HG03097 (cell line): ENCODE results near the gene GJC2.

Source experiments
- ATAC-seq: cut with Tn5 transposase; IDR thresholded peaks from one replicate; pipeline ENCODE4 v1.9.1; 2021; ENCODE audit not compliant: unreplicated experiment, low FRiP score

GJC2 gene

DNA sequence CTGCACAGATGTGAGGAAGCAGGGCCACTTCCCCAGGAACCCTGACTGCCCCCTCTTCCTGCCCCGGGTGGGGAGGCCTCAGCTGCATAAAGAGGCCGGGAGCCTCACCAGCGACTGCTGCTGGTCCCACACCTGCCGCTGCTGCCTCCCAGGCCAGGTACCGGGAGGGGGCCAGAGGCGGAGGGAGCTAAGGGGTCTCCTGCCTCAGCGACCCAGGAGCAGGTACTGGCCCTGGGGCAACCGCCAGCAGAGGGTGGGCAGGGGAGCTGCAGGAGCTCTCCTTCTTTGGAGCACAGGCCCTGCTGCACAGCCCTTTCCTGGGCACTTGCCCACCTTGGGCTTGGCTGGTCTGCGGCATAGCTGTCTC, 6.8 kb downstream of the GJC2 start:
- ATAC-seq = no peak

DNA sequence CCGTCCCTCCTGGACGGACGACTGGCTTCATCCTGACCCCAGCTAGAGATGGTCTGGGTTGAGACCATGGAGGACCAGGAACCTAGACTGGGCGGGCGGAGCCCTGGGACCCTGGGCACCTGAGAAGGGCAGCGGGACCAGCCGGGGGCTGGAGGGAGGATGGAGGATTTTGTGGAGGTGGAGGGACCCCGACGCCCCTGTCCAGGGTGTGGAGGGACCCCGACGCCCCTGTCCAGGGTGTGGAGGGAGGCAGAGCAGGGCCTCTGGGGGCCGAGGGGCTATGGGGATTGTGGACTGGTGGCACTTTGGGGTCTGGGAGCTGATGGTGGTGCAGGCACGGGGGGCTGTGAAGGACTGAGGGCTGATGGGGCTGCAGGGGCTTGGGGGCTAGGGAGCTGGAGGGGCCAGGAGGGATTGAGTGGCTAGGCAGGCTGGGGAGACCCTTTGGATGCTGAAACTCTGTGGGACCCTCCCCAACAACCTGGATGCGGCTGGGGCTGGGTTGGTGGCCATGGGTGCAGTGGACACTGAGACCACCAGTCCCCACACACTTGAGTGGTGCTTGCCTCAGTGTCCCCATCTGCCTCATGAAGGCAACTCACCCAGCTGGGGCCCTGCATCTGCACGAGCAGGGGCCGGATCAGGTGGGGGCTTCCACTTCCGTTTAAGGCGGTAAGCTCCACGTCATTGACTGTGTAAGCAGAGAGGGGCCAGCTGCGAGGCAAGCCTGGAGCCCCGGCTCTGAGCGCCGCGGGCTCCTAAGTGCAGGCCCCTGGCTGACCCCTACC, 7.4 kb downstream of the GJC2 start:
- no peak for ATAC-seq

DNA sequence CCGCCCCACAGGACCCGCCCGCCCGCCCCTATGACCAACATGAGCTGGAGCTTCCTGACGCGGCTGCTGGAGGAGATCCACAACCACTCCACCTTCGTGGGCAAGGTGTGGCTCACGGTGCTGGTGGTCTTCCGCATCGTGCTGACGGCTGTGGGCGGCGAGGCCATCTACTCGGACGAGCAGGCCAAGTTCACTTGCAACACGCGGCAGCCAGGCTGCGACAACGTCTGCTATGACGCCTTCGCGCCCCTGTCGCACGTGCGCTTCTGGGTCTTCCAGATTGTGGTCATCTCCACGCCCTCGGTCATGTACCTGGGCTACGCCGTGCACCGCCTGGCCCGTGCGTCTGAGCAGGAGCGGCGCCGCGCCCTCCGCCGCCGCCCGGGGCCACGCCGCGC, 8.0 kb downstream of the GJC2 start:
- no peak for ATAC-seq

DNA sequence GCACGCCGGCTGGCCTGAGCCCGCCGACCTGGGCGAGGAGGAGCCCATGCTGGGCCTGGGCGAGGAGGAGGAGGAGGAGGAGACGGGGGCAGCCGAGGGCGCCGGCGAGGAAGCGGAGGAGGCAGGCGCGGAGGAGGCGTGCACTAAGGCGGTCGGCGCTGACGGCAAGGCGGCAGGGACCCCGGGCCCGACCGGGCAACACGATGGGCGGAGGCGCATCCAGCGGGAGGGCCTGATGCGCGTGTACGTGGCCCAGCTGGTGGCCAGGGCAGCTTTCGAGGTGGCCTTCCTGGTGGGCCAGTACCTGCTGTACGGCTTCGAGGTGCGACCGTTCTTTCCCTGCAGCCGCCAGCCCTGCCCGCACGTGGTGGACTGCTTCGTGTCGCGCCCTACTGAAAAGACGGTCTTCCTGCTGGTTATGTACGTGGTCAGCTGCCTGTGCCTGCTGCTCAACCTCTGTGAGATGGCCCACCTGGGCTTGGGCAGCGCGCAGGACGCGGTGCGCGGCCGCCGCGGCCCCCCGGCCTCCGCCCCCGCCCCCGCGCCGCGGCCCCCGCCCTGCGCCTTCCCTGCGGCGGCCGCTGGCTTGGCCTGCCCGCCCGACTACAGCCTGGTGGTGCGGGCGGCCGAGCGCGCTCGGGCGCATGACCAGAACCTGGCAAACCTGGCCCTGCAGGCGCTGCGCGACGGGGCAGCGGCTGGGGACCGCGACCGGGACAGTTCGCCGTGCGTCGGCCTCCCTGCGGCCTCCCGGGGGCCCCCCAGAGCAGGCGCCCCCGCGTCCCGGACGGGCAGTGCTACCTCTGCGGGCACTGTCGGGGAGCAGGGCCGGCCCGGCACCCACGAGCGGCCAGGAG, 8.6 kb downstream of the GJC2 start:
- ATAC-seq = no peak

DNA sequence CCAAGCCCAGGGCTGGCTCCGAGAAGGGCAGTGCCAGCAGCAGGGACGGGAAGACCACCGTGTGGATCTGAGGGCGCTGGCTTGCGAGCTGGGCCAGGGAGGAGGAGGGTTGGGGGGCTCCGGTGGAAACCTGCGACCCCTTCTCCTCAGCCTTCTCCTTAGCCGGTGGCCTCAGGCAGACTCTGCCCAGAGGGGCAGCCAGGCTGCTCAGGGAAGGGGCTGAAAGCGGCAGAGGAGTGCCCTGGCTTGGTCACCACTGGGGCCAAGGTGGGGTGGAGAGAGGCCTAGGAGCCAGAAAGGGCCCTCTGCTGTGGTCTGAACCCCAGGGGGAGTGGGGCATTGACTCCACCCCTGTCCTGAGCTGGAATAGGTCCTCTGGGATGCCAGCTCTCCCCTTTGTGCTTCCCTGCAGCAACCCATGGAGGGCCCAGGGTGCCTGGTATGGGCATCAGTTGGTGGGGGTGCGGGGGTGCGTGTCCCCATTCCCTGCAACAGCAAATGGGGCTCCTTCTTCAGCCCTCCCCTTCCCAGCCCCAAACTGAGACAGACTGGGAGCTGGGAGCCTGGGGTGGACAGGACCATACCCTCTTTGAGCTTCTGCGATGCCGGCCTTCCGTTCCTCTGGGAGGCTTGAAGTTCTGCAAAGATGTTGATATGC, 9.4 kb downstream of the GJC2 start:
- no peak for ATAC-seq

DNA sequence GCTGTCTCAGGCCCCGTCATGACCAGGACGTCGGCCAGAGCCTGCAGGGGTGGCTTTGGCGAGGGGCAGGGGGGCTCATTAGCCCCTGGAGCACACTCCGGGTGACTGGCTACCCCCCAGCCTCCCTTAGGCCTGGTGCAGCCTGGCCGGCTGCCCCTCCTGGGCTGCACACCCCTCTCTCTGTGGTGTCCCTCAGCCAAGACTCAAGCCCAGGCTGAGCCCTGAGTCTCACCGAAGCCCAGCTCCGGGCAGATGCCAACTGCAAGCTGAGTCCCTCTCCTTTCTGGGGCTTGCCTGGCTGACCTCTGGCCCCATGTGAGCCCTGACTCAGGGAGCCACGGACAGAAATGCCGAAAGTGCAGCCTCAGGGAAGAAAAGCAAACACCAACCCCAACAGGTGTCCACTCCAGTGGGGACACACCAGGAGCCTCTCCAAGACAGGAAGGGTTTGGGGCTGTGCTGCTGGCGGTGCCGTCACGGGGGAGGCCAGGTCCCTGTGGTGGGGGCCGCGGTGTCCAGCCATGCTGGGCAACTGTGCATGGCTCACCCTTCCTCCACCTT, 10.6 kb downstream of the GJC2 start:
- no peak for ATAC-seq

DNA sequence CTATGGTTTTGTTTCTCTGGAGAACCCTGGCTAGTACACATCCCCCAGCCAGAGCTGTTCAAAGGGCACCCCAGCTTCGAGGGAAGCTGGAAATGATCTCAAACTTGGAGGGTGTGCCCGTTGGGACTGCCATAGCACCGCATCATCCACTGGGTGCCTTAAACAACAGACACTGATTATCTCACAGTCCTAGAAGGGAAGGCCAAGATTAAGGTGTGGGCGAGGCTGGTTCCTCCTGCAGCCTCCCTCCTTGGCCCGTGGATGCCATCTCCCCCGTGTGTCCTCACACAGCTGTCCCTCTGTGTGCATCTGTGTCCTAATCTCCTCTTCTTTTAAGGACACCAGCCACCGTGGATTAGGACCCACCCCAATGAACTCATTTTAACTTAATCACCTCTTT, 11.6 kb downstream of the GJC2 start:
- no peak for ATAC-seq

DNA sequence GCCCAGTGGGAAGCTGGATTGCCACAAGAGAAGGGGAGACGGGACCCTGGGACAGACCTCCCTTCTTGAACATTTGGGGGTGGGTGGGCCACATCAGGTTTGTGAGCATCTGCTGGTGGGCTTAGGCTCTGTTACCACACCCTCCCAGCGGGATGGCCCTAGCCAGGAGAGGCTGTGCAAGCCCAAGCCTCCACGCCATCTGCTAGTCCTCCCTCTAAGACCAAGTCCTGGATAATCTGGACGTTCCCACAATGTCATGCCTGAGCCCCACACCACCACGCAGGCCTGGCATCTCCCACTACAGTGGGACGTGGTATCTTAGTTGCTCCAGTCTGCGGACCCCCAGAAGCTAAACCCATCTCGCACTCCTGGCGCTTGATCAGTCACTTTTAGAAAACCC, 12.1 kb downstream of the GJC2 start:
- ATAC-seq = no peak

DNA sequence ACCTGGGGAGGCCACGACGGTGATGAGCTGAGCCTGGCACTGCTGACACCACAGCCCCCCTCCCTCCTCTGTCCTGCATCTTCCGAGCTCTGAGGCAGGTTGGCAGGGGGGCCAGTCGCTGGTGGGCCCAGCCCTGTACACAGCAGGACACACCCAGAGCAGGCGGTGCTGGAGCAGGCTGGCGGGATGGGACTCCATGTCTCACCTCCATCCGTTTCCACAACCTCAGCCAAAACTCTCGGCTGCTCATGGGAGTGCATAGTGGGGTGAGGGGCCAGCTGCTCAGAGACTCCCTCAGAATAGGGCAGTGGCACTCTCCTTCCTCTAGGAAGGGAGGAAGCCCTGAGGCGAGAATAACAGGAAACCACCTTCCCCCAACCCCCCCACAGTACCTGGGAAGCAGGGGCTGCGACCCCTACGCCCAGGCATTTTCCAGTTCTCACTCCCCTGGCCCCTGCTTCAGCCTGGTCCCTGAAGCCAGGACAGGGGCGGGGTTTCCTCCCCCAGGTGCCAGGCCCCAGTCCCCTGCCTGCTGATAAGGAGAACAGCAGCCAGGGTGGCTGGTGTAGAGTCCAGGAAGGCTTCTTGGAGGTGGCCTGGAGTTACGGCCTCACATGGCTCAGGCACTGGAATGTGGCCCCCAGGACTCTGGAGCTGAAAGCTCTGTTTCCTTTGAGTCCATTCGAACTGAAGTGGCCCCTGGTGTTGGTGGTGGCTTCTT, 12.7 kb downstream of the GJC2 start:
- ATAC-seq = no peak

DNA sequence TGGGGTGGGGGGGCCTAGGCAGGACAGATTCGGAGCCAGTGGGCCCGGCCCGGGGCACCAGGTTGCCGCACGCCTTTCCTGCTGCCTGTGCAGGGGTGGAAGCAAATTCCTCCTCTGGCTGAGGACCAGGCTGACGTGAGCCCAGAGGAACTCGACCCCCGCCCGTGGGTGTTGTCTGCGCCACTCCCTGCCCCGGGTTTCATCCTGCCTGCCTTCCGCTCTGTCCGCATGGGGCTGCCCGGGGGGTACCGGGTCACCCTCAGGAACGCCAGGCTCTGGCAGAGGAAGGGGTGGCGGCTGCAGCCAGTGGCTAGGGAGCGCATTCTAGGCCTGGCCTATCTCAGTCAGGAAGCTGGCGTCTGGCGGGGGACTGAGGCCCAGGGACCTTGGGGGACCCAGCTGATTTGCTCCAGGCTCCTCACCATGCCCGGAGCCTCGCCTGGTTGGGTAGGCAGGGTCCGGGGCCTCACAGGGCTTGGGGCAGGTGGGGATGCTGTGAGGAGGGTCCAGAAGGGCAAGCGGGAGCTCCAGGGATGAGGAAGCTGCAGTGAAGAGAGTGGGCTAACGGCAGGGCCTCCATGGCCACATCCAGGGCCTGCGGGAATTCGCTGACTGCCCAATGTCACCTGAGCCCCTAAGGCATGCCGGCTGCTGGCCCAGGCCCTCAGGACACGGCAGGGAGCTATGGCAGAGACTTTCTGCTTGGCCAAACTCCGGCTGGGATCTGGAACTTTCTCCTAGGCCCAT, 13.4 kb downstream of the GJC2 start:
- no peak for ATAC-seq

DNA sequence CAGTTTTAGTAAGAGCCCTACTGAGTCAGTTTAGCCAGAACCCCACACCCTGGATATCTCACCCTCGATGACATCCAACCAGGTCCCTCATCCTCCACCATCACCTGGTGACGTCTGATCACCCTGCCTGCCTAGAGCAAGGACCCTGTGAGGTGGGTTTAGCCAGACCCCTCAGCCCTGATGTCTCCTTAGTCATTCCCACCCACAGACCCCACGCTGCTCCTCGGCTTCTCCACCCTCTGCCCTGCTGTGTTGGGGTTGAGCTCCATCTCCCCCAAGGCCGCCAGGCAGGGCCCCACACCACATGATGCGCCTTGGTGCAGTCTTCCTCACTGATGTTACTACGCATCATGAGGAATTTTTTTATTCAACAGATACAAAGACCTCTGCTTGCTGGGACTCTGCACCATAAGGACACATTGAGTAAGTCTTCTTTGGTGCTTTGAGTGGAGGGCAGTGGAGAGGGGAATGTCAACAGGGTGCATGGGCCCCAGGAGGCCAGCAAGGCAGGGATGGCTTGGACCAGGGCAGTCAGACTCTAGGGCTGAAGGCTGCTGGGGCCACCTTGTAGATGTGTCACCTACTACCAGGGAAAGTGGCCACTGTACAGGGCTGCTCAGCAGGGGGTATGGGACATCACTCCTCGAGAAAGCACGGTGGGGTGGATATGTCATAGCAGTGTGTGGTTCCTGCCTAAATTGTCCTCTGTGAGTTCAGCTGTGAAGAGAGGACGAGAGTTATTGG, 14.2 kb downstream of the GJC2 start:
- no peak for ATAC-seq

DNA sequence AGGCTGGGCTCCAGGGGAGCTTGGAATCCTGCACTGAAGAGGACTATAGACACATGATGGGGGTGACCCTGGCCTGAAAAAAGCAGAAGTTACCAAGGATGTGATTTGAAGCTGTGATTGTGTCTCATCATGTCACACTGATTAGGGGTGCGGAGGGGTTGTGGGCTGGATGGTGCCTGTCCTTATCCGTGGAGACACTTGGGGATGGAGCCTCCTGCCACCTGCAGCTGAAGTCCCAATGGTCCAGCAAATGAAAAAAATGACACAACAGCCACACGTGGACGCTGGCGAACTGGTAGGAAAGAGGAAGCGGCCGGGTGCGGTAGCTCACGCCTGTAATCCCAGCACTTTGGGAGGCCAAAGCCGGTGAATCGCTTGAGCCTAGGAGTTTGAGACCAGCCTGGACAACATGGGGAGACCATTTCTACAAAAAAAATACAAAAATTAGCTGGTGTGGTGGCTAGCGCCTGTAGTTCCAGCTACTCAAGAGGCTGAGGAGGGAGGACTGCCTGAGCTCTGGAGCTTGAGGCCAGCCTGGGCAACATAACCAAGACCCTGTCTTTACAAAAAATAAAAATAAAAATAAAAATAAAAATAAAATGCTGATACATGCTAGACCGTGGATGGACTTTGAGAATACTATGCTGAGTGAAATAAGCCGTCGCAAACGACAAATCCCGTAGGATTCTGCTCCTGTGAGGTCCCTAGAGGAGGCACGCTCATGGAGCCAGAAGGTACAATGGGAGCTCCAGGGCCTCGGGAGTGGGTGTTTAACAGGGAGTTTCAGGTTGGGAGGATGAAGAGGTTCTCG, 15.0 kb downstream of the GJC2 start:
- ATAC-seq = no peak

DNA sequence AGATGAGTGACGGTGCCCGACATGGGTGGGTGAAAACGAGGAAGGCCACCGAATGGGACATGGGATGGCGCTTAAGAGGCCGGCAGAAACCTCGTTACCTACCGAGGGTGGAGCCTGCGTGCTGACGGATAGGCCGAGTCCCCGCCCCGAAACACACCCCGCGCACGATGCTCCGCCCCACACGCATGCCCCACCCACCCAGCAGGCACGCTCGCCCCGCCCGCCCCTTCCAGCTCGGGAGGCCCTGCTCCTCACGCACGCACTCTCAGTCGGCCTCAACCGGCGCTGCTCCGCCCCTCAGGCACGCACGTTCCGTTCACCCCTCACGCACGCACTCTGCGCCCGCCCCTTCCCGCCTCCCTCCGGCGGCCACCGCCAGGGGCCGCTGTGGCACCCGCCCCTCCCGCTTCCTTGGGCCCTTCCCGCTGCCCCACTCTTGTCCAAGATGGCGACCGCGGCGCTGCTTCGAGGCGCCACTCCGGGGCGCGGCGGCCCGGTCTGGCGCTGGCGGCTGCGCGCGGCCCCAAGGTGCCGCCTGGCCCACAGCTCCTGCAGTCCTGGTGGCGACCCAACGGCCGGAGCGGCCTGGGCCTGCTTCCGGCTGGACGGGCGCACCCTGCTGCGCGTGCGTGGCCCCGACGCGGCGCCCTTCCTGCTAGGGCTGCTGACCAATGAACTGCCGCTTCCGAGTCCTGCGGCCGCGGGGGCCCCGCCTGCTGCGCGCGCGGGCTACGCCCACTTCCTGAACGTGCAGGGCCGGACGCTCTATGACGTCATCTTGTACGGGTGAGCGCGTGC, 15.8 kb downstream of the GJC2 start, which contains the start of gene IBA57:
Gene IBA57 (plus strand): TSS at position 433 of the 798 bp plus-strand sequence. CDS start 13 bp downstream, at position 446.
- ATAC-seq = peak; percentile 81

DNA sequence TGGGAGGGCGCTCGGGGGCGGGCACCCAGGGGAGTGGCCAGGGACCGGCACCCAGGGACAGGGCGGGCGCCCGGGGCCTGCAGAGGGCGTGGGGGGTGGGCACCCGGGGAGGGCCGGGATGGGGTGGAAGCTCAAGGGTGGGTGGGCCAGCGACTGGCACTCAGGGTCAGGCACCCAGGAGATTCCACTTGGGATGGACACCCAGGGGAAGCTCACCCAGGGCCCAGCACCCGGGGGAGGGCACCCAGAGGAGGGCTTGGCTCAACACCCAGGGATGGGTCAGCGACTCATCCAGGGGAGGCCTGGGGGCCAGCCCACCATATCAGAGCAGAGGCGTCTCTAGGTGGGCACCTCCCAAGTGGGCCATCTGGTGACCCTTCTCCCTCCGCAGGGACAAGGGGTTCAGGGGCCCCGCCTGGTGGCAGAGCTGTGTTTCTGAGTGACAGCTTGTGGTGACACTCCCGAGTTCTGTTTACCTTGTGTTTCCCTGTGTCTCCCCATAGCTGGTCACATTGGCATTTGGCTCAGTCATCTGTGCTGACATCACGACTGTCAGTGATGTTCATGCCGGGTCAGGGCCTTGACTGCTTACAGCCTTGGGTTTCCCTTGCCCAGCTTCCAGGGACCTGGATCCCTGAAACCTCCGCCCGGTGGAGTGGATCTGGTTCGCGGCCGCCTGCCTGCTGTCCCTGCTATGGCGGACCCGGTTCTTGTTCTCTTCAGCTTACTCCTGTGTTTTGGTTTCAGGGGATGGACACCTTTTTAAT, 16.6 kb downstream of the GJC2 start:
- ATAC-seq = peak; percentile 6

DNA sequence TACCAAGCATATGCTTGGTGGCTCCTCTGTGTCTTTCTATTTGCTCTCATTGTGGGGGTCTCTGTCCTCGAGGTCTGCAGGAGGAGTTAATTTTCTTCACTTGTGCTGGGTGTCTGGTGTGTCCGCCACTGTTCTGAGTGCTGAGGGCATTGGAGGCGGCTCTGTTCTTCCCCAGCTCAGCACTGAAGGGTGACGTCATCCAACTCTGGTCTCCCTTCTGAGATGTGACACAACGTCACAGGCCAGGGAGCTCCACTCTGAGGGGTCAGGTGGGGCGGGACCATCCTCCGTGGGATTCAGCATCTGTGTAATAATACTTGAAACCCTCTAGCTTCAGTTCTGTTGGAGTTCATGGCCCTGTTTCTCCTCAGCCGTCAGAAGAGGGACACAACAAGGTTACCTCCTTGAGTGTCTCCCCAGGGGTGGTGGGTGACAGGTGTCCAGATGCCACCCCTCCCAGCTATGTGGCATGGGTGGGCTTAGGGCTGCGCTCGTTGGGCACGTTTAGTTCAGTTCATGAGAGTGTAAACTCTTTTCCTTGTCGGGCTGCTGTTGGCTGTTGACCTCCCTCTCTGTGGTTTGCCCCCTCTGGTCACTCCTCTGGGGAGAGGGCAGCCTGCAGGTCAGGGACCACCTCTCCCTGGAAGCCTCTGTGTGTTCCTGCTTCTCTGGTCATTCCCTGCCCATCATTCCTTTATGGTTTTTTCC, 19.0 kb downstream of the GJC2 start:
- no peak for ATAC-seq

DNA sequence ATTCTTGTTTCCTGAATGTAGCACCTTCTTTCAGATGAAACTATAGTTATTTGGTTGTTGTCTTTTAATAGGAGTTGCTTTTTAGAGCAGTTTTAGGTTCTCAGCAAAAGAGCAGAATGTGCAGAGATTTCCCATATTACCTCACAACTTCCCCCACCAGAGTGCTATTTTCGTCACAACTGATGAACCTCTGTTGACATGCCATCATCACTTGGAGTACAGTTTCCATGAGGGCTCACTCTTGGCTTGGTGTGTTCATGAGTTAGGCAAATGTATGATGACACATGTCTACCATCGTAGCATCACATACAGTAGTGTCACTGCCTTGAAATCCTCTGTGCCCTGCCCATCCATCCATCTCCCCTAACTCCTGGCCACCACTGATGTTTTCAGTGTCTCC, 19.6 kb downstream of the GJC2 start:
- ATAC-seq = no peak
